B cell (primary cell): ENCODE results near the gene AATK. TPM values are rescaled to one million over a fixed set of nuclear protein-coding genes. Genes with fewer than 3 reads are reported as not detected.

Experiments used
- ATAC-seq: fragments of 200-7000 bp; cut with Tn5 transposase; one replicate; pipeline ENCODE4 v1.10.0; 2021; ENCODE audit warnings: low read depth, mild to moderate bottlenecking, moderate number of reproducible peaks, moderate library complexity
- CTCF ChIA-PET: fragments of 350-600 bp; sonication (Branson Sonifier 250); formaldehyde crosslinking; loops from one replicate; lab custom pipeline; 2021; ENCODE audit warnings: antibody characterized with exemption, inconsistent platforms; lab: Charles Lee
- POLR2A ChIA-PET: fragments of 350-600 bp; sonication (Branson Sonifier 250); formaldehyde crosslinking; loops from one replicate; lab custom pipeline; 2021; ENCODE audit warnings: antibody characterized with exemption; lab: Charles Lee
- DNase-seq: peaks from one replicate; pipeline ENCODE4 v3.0.0; 2013
- H2AFZ ChIP-seq: 2 replicates; pipeline ENCODE4 v1.6.1; 2012; ENCODE audit warnings: mild to moderate bottlenecking, low read depth, low read length; ENCODE audit not compliant: insufficient read depth, poor library complexity, severe bottlenecking
- H3K27ac ChIP-seq, 2 donors: 1 replicate in 1 of 2; 2 replicates in 1 of 2; pipeline ENCODE4 v1.5.1; 2012 to 2013; ENCODE audit warnings: low read length in 2 of 2, mild to moderate bottlenecking in 2 of 2, moderate library complexity in 1 of 2
- H3K27me3 ChIP-seq, 4 experiments: fragments of 200-600 bp in 1 of 4; sonication (generic) in 1 of 4; replicated peaks in 1 of 4; 1 replicate in 2 of 4; 2 replicates in 2 of 4; pipeline versions ENCODE4 v1.6.1 to v1.7.0; 2013 to 2016; ENCODE audit warnings: low read length in 3 of 4, mild to moderate bottlenecking in 2 of 4, mixed read lengths in 1 of 4, moderate library complexity in 1 of 4; ENCODE audit not compliant: insufficient read depth in 4 of 4, control insufficient read depth in 3 of 4; ENCODE audit errors: control extremely low read depth in 1 of 4
- H3K36me3 ChIP-seq, 2 experiments: replicated peaks in 1 of 2; 1 replicate in 1 of 2; 2 replicates in 1 of 2; pipeline versions ENCODE4 v1.6.1 to v1.7.1; 2013; ENCODE audit warnings: low read length in 1 of 2; ENCODE audit not compliant: insufficient read depth in 2 of 2, control insufficient read depth in 1 of 2; ENCODE audit errors: control extremely low read depth in 1 of 2, extremely low read depth in 1 of 2
- H3K4me1 ChIP-seq, 2 donors: fragments of 200-600 bp in 1 of 2; sonication (generic) in 1 of 2; 1 replicate in 1 of 2; 2 replicates in 1 of 2; pipeline versions ENCODE4 v1.5.1 to v1.6.1; 2013 to 2017; ENCODE audit warnings: low read length in 2 of 2; ENCODE audit not compliant: control insufficient read depth in 2 of 2, insufficient read depth in 2 of 2
- H3K4me2 ChIP-seq: replicated peaks from 2 replicates; pipeline ENCODE3; 2012; ENCODE audit warnings: mild to moderate bottlenecking, low read depth, low read length; ENCODE audit not compliant: poor library complexity, severe bottlenecking
- H3K4me3 ChIP-seq, 5 experiments: fragments of 200-600 bp in 1 of 5; sonication (generic) in 1 of 5; 1 replicate in 3 of 5; 2 replicates in 2 of 5; pipeline versions ENCODE4 v1.5.1 to v1.7.0; 2011 to 2016; ENCODE audit warnings: low read length in 4 of 5, mild to moderate bottlenecking in 4 of 5, low read depth in 2 of 5, control low read depth in 1 of 5, moderate library complexity in 1 of 5; ENCODE audit not compliant: insufficient read depth in 1 of 5; ENCODE audit errors: control extremely low read depth in 1 of 5, extremely low read depth in 1 of 5
- H3K79me2 ChIP-seq: fragments of 200-600 bp; sonication (generic); one replicate; pipeline ENCODE4 v1.6.0; 2016; ENCODE audit warnings: low read length; ENCODE audit not compliant: control insufficient read depth, insufficient read depth
- H3K9ac ChIP-seq: fragments of 200-600 bp; sonication (generic); 2 replicates; pipeline ENCODE4 v1.6.1; 2017; ENCODE audit warnings: mild to moderate bottlenecking, low read length, moderate library complexity
- H3K9me3 ChIP-seq, 3 donors: one replicate each; pipeline versions ENCODE4 v1.6.1 to v1.7.1; 2013; ENCODE audit warnings: low read length in 2 of 3; ENCODE audit not compliant: control insufficient read depth in 2 of 3, insufficient read depth in 1 of 3; ENCODE audit errors: control extremely low read depth in 1 of 3
- H4K20me1 ChIP-seq: 2 replicates; pipeline ENCODE4 v1.6.0; 2012; ENCODE audit warnings: mild to moderate bottlenecking, low read length; ENCODE audit not compliant: insufficient read depth, control insufficient read depth, poor library complexity, severe bottlenecking
- H3K27ac Mint-ChIP-seq: one replicate; pipeline ENCODE4 v1.8.0; 2021; ENCODE audit warnings: mixed read lengths
- H3K27me3 Mint-ChIP-seq: one replicate; pipeline ENCODE4 v1.8.0; 2021; ENCODE audit warnings: mixed read lengths
- H3K4me1 Mint-ChIP-seq: one replicate; pipeline ENCODE4 v1.8.0; 2021; ENCODE audit warnings: mixed read lengths
- H3K4me3 Mint-ChIP-seq: one replicate; pipeline ENCODE4 v1.8.0; 2021; ENCODE audit warnings: mixed read lengths
- H3K9me3 Mint-ChIP-seq: one replicate; pipeline ENCODE4 v1.8.0; 2022; ENCODE audit warnings: mixed read lengths; ENCODE audit not compliant: insufficient read depth
- CTCF ChIP-seq: fragments of 200-600 bp; IDR thresholded peaks from one replicate; pipeline ENCODE4 v1.8.0; 2022; ENCODE audit warnings: antibody characterized with exemption, mild to moderate bottlenecking
- EZH2 ChIP-seq: IDR thresholded peaks from 2 replicates; pipeline ENCODE4 v1.6.1; 2012; ENCODE audit warnings: borderline replicate concordance, low read depth, mild to moderate bottlenecking, moderate library complexity, low read length; ENCODE audit not compliant: insufficient read depth, poor library complexity, severe bottlenecking
- WGBS: methylation state at CpG from one replicate; pipeline ENCODE4 v1.1.5; 2013; ENCODE audit warnings: missing lambda C conversion rate; ENCODE audit not compliant: insufficient coverage; 5-methylcytosine and 5-hydroxymethylcytosine counted together
- intact Hi-C: fragments of 100-400 bp; cut with micrococcal nuclease; formaldehyde crosslinking; loops from one replicate; pipeline ENCODE4 v1.10.0; 2022
- polyA plus RNA-seq: library from polyadenylated mRNA; depleted of rRNA; stranded (reverse); fragments of >200 nt; gene quantifications from 2 replicates; pipeline ENCODE4 v1.2.3, GENCODE V29; 2012
- total RNA-seq, 2 donors: library from RNA; stranded (reverse); fragments of 120-200 nt in 1 of 2; gene quantifications; 1 replicate in 1 of 2; 2 replicates in 1 of 2; pipeline versions ENCODE4 v1.2.3 to v1.2.4, GENCODE V29; 2013 to 2022

AATK gene
- total and polyA plus RNA-seq, 2 donors (not counting 1 experiment from before 2014, with no cell fraction given): 0.21 to 1.7 TPM

GRCh38 chr17:81129289-81129688 is 36.7 kb downstream of the AATK start:
- Histone ChIP-seq H3K4me2 (no peak overlapping the region), H4K20me1 (no peaks in the 10 kb centered on the region), H3K4me3 (no peak overlapping the region), H3K4me1 (no peaks in the 10 kb centered on the region), H3K36me3 (no peaks in the 10 kb centered on the region), H3K9ac (no peak overlapping the region), H3K79me2 (no peaks in the 10 kb centered on the region), H3K27ac (no peak overlapping the region), H2AFZ (no peak overlapping the region), H3K9me3 (no peaks in the 10 kb centered on the region), H3K27me3 (no peaks in the 10 kb centered on the region)
- Mint-ChIP-seq H3K4me1 (no peaks in the 10 kb centered on the region), H3K9me3 (no peaks in the 10 kb centered on the region), H3K27me3 (no peaks in the 10 kb centered on the region), H3K27ac (no peak overlapping the region), H3K4me3 (no peak overlapping the region)
- 95% methylated on average over 11 of the region's 11 CpGs for WGBS
- ChIA-PET CTCF (no interaction called here), POLR2A (no interaction called here)
- ATAC-seq (no peak), DNase-seq (no peak)
- no peak for TF ChIP-seq EZH2
- no peak for TF ChIP-seq CTCF
- intact Hi-C loops: no loop called here

- no peaks in the 10 kb centered on the region for H3K4me1 ChIP-seq
- H3K4me3 Mint-ChIP-seq: no peak overlapping the region
- H3K27ac ChIP-seq: no peak overlapping the region
- ChIA-PET CTCF (no interaction called here), POLR2A (no interaction called here)
- no peaks in the 10 kb centered on the region for H3K9me3 ChIP-seq
- no peaks in the 10 kb centered on the region for H4K20me1 ChIP-seq
- no peaks in the 10 kb centered on the region for H3K36me3 ChIP-seq
- TF ChIP-seq EZH2 (no peak), CTCF (no peak)
- no peak overlapping the region for H3K4me3 ChIP-seq
- H3K4me1 Mint-ChIP-seq: no peaks in the 10 kb centered on the region
- no peak overlapping the region for H3K4me2 ChIP-seq
- H2AFZ ChIP-seq: no peak overlapping the region
- no peaks in the 10 kb centered on the region for H3K9me3 Mint-ChIP-seq
- DNase-seq: no peak
- H3K9ac ChIP-seq: no peak overlapping the region
- H3K27me3 ChIP-seq: no peaks in the 10 kb centered on the region
- ATAC-seq: no peak
- H3K27ac Mint-ChIP-seq: no peak overlapping the region
- H3K27me3 Mint-ChIP-seq: no peaks in the 10 kb centered on the region
- intact Hi-C loops: no loop called here
- 93% methylated on average over 23 of the region's 23 CpGs for WGBS
- H3K79me2 ChIP-seq: no peaks in the 10 kb centered on the region
Observed at GRCh38 chr17:81128774-81129173, 37.2 kb downstream of the AATK start.
